GM21528 (cell line): Measurements from ENCODE around the gene RNF113B.

Source experiments
- ATAC-seq: cut with Tn5 transposase; IDR thresholded peaks from one replicate; pipeline ENCODE4 v1.9.1; 2021; ENCODE audit warnings: mild to moderate bottlenecking, moderate library complexity; ENCODE audit not compliant: unreplicated experiment, low FRiP score

The RNF113B gene

GRCh38 chr13:98176777-98177608 lies at the start of gene RNF113B:
Gene RNF113B (minus strand): TSS chr13:98177269. CDS start chr13:98177236, 33 bp downstream.
- no peak for ATAC-seq

GRCh38 chr13:98226496-98226895 lies 49.4 kb upstream of the RNF113B start:
- ATAC-seq = no peak

- ATAC-seq = no peak
Measured at GRCh38 chr13:98225036-98225940, 48.2 kb upstream of the RNF113B start.

GRCh38 chr13:98224557-98224956 lies 47.5 kb upstream of the RNF113B start:
- ATAC-seq = no peak

GRCh38 chr13:98223741-98224140 lies 46.7 kb upstream of the RNF113B start:
- ATAC-seq = no peak

GRCh38 chr13:98222816-98223215 lies 45.7 kb upstream of the RNF113B start:
- no peak for ATAC-seq

GRCh38 chr13:98222081-98222554 lies 45.0 kb upstream of the RNF113B start:
- ATAC-seq = no peak

GRCh38 chr13:98221234-98221633 lies 44.2 kb upstream of the RNF113B start:
- ATAC-seq = no peak

GRCh38 chr13:98220271-98220791 lies 43.3 kb upstream of the RNF113B start:
- ATAC-seq = no peak

- no peak for ATAC-seq
Measured at GRCh38 chr13:98219685-98220084, 42.6 kb upstream of the RNF113B start.

GRCh38 chr13:98217597-98217996 lies 40.5 kb upstream of the RNF113B start:
- no peak for ATAC-seq

GRCh38 chr13:98216711-98217285 lies 39.7 kb upstream of the RNF113B start:
- no peak for ATAC-seq

- ATAC-seq = no peak
Measured at GRCh38 chr13:98216135-98216565, 39.1 kb upstream of the RNF113B start.

GRCh38 chr13:98215508-98215907 lies 38.4 kb upstream of the RNF113B start:
- ATAC-seq = no peak

GRCh38 chr13:98214707-98215106 lies 37.6 kb upstream of the RNF113B start:
- no peak for ATAC-seq

- ATAC-seq = no peak
Measured at GRCh38 chr13:98214008-98214643, 37.1 kb upstream of the RNF113B start.

GRCh38 chr13:98213354-98213753 lies 36.3 kb upstream of the RNF113B start:
- no peak for ATAC-seq

GRCh38 chr13:98212763-98213162 lies 35.7 kb upstream of the RNF113B start:
- ATAC-seq = no peak

- no peak for ATAC-seq
Measured at GRCh38 chr13:98208606-98209005, 31.5 kb upstream of the RNF113B start.

GRCh38 chr13:98207416-98207815 lies 30.3 kb upstream of the RNF113B start:
- no peak for ATAC-seq
